ENCODE results near the gene NDUFS3. TPM values are rescaled to one million over a fixed set of nuclear protein-coding genes. Genes with fewer than 3 reads are reported as not detected.

NDUFS3 gene
- total RNA-seq, 2 experiments from 2014 or later, result 139 to 144 TPM

DNA sequence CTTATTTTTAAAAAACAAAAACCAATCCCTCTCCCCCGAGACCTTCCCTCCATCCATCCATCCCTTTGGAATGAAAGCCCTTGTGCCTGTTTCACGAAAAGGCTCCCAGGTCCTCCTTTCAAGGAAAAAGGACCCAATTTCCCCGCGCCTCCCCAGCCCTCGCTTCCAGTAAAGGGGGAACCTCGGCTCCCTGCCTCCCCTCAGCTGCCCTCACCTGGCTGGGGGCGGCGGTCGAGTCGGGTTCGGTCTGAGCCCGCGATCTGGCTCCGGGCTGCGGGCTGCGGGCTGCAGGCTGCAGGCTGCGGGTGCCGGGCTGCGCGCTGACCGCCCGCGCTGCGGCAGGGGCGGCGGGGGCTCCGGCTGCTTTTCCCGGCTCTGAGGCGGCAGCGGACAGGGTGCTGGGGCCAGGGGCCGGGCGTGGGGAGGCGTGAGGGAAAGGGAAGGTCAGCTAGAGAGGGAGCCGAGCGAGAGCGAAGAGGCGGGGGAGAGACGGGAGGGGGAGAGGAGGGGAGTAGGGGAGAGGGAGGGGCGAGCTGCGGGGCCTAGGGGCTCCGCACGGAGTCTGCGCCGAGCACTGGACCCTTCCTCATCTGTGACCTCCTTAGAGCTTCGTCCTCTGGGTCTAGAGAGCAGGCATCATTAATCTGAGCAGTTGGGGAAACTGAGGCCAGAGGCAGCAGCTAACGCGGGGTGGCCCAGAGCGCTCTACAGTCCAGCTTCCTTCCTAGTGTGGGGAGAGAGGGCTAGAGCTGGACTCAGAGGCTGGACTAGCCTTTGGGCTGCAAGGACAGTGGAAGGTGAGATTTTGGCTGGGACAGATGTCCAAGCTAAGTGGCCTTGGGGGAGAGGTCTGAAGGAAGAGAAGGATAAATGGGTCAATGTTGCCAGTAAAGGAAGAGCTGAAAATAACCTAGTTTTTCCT lies 15.3 kb downstream of the NDUFS3 start, which contains the start of gene C1QTNF4:
TSS of gene C1QTNF4 (minus strand) at position 478 of the 922 bp plus-strand sequence. CDS start 3,601 bp downstream, outside the sequence.
- H3K36me3 Mint-ChIP-seq (ENCODE audit: low read depth), result no peaks in the 10 kb centered on the region

GRCh38 chr11:47595029-47595428 lies 16.2 kb downstream of the NDUFS3 start:
- ChIA-PET POLR2A (no interaction called here), CTCF (no interaction called here)
- intact Hi-C loops (cut with DNase I, micrococcal nuclease), result no loop called here
- TF ChIP-seq, protein P1, sequence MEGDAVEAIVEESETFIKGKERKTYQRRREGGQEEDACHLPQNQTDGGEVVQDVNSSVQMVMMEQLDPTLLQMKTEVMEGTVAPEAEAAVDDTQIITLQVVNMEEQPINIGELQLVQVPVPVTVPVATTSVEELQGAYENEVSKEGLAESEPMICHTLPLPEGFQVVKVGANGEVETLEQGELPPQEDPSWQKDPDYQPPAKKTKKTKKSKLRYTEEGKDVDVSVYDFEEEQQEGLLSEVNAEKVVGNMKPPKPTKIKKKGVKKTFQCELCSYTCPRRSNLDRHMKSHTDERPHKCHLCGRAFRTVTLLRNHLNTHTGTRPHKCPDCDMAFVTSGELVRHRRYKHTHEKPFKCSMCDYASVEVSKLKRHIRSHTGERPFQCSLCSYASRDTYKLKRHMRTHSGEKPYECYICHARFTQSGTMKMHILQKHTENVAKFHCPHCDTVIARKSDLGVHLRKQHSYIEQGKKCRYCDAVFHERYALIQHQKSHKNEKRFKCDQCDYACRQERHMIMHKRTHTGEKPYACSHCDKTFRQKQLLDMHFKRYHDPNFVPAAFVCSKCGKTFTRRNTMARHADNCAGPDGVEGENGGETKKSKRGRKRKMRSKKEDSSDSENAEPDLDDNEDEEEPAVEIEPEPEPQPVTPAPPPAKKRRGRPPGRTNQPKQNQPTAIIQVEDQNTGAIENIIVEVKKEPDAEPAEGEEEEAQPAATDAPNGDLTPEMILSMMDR (IDR thresholded peaks at IDR 0.05), result no peak
- Histone ChIP-seq H3K9me3 (ENCODE audit: control insufficient read depth in 1 of 2, insufficient read depth in 1 of 2, low read length in 2 of 2) (peaks cover 0 to 14% of the 10 kb centered on the region in 2 experiments), H3K36me3 (ENCODE audit: insufficient read depth, low read length) (no peaks in the 10 kb centered on the region), H3K27me3 (ENCODE audit: control insufficient read depth in 1 of 2, insufficient read depth in 2 of 2, low read length in 2 of 2) (peaks cover 25 to 41% of the 10 kb centered on the region in 2 experiments), H3K4me1 (ENCODE audit: insufficient read depth, low read length) (peaks cover 12% of the 10 kb centered on the region), H3K27ac (ENCODE audit: low read depth in 1 of 2, low read length in 2 of 2) (no peak overlapping the region), H3K4me3 (ENCODE audit: low read length) (no peak overlapping the region)
- Mint-ChIP-seq H3K4me1 (ENCODE audit: low read depth) (no peaks in the 10 kb centered on the region), H3K9me3 (no peaks in the 10 kb centered on the region), H3K27me3 (peaks cover 44% of the 10 kb centered on the region), H3K36me3 (ENCODE audit: low read depth) (no peaks in the 10 kb centered on the region), H3K27ac (no peak overlapping the region), H3K4me3 (no peak overlapping the region)
- no peak for ATAC-seq (ENCODE audit: poor library complexity)
- no peak for DNase-seq

More for the DNA sequence above, 15.3 kb downstream of the NDUFS3 start, which contains the start of gene C1QTNF4:
- no peak within 1 kb of the TSS for H3K4me3 Mint-ChIP-seq
- H3K9me3 Mint-ChIP-seq, result no peaks in the 10 kb centered on the region
- POLR2A ChIA-PET, result no interaction called here
- DNase-seq (no peak), ATAC-seq (ENCODE audit: poor library complexity) (no peak)
- Histone ChIP-seq H3K27ac (ENCODE audit: low read depth in 1 of 2, low read length in 2 of 2) (no peak within 1 kb of the TSS), H3K9me3 (ENCODE audit: control insufficient read depth in 1 of 2, insufficient read depth in 1 of 2, low read length in 2 of 2) (peaks cover 0 to 14% of the 10 kb centered on the region in 2 experiments), H3K4me3 (ENCODE audit: low read length) (no peak within 1 kb of the TSS), H3K36me3 (ENCODE audit: insufficient read depth, low read length) (no peaks in the 10 kb centered on the region), H3K4me1 (ENCODE audit: insufficient read depth, low read length) (peaks cover 12% of the 10 kb centered on the region), H3K27me3 (ENCODE audit: control insufficient read depth in 1 of 2, insufficient read depth in 2 of 2, low read length in 2 of 2) (peaks cover 25 to 41% of the 10 kb centered on the region in 2 experiments)
- intact Hi-C loops (cut with DNase I, micrococcal nuclease), result no loop called here
- H3K27me3 Mint-ChIP-seq, result peaks cover 41% of the 10 kb centered on the region
- no peaks in the 10 kb centered on the region for H3K4me1 Mint-ChIP-seq (ENCODE audit: low read depth)
- H3K27ac Mint-ChIP-seq, result no peak within 1 kb of the TSS
- CTCF ChIA-PET, result no interaction called here
- TF ChIP-seq, protein P1 (IDR thresholded peaks at IDR 0.05), result no peak

DNA sequence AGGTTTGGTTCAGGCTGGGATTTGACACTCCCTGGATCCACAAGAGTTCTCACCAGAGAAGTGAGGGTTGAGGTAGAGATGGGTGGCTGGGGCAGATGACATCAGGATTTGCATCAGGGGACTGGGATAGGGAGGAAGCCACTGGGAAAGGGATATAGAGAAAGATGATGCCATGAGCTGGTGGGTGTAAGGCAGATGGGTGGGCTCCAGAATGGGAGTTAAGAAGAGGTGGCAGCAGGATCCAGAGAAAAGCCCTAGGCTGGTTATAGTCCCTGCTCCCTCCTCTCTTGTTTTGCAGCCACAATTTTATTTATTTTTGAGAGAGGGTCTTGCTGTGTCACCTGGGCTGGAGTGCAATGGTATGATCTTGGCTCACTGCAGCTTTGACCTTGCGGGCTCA lies 17.1 kb downstream of the NDUFS3 start:
- intact Hi-C loops (cut with DNase I, micrococcal nuclease), result no loop called here
- Mint-ChIP-seq H3K4me3 (no peak overlapping the region), H3K9me3 (no peaks in the 10 kb centered on the region), H3K27me3 (peaks cover 44% of the 10 kb centered on the region), H3K4me1 (ENCODE audit: low read depth) (no peaks in the 10 kb centered on the region), H3K27ac (no peak overlapping the region), H3K36me3 (ENCODE audit: low read depth) (no peaks in the 10 kb centered on the region)
- ChIA-PET POLR2A (no interaction called here), CTCF (no interaction called here)
- peaks cover 25 to 41% of the 10 kb centered on the region in 2 experiments for H3K27me3 ChIP-seq (ENCODE audit: control insufficient read depth in 1 of 2, insufficient read depth in 2 of 2, low read length in 2 of 2)
- H3K9me3 ChIP-seq (ENCODE audit: control insufficient read depth in 1 of 2, insufficient read depth in 1 of 2, low read length in 2 of 2), result peaks cover 0 to 14% of the 10 kb centered on the region in 2 experiments
- H3K27ac ChIP-seq (ENCODE audit: low read depth in 1 of 2, low read length in 2 of 2), result no peak overlapping the region
- no peaks in the 10 kb centered on the region for H3K36me3 ChIP-seq (ENCODE audit: insufficient read depth, low read length)
- DNase-seq (no peak), ATAC-seq (ENCODE audit: poor library complexity) (no peak)
- no peak overlapping the region for H3K4me3 ChIP-seq (ENCODE audit: low read length)
- TF ChIP-seq, protein P1 (IDR thresholded peaks at IDR 0.05), result no peak
- H3K4me1 ChIP-seq (ENCODE audit: insufficient read depth, low read length), result peaks cover 12% of the 10 kb centered on the region
